Stimulated activated CD8-positive, alpha-beta memory T cell treated with anti-CD3 and anti-CD28 coated beads, Interleukin-4, amount 100 ng/mL, for 1 hour (primary cell): ENCODE results near the gene FASLG.
"Not testable (repeated sequence)": the region's sequence is repeated elsewhere in the genome, so short reads cannot be mapped to it uniquely, and the experiment has no call there.

Source experiments
- DNase-seq, 2 donors: peaks; one replicate each; pipeline ENCODE4 v3.0.0-alpha.2; 2020; ENCODE audit warnings: low read depth in 2 of 2, low spot score in 1 of 2

Gene FASLG, protein sequence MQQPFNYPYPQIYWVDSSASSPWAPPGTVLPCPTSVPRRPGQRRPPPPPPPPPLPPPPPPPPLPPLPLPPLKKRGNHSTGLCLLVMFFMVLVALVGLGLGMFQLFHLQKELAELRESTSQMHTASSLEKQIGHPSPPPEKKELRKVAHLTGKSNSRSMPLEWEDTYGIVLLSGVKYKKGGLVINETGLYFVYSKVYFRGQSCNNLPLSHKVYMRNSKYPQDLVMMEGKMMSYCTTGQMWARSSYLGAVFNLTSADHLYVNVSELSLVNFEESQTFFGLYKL

DNA sequence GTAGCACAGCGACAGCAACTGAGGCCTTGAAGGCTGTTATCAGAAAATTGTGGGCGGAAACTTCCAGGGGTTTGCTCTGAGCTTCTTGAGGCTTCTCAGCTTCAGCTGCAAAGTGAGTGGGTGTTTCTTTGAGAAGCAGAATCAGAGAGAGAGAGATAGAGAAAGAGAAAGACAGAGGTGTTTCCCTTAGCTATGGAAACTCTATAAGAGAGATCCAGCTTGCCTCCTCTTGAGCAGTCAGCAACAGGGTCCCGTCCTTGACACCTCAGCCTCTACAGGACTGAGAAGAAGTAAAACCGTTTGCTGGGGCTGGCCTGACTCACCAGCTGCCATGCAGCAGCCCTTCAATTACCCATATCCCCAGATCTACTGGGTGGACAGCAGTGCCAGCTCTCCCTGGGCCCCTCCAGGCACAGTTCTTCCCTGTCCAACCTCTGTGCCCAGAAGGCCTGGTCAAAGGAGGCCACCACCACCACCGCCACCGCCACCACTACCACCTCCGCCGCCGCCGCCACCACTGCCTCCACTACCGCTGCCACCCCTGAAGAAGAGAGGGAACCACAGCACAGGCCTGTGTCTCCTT lies at the start of gene FASLG:
Gene FASLG (plus strand): TSS at position 233 of the 583 bp plus-strand sequence. CDS start 99 bp downstream, at position 332.
- peak; percentile 26 to 37 for DNase-seq

DNA sequence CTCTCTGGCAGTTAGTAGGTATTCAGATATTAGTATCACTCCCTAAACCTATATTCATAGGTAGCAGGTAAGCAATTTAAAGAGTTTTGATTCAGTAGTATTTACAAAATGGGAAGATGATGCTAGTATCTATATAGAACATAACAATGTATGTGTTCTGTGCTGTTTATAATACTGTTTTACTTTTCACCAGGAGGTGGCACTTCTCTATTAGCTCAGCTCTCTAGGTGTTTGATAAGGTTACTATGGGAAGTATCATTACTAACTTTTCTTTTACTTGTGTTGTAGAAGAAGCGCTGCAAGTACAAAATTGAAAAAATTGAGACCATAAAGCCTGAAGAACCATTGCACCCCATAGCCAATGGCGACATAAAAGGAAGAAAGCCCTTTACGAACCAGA lies 49.4 kb upstream of the FASLG start:
- DNase-seq = no peak

DNA sequence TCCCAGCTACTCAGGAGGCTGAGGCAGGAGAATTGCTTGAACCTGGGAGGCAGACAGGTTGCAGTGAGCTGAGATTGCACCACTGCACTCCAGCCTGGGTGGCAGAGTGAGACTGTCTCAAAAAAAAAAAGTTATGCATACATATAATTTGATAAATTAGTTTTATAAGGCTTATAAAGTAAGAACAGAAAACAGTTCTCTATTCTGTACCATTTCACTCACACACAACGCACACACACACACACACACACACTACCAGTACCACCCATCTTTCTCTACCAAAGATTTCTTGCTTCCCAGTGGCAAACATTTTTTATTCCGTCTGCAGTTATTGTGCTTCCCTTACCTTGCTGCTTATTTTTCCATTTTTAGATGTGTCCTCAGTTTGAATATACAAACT lies 46.4 kb upstream of the FASLG start:
- no peak for DNase-seq

- no peak for DNase-seq
These were observed 45.6 kb upstream of the FASLG start for GRCh38 chr1:172613294-172613693.

GRCh38 chr1:172616195-172616594 lies 42.7 kb upstream of the FASLG start:
- no peak for DNase-seq

DNA sequence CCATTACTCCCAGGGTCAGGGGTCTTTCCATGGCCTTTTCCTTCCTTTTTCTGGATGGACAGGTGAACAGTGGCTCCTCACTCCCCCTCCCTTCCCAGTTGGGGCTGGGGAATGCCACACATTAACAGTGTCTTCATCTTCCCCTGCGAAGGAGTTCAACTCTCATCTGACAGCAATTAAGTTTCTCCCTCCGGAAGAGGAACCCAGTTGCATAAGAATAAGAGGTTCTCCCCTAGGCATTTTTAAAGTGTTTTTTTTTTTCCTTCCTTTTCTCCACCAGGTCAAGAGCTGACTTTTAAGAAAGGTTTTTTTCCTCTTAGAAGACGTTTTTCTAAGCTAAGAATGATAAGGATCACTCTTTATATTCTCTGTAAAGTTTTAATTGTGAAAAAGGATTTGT lies 42.3 kb upstream of the FASLG start:
- DNase-seq = no peak

DNA sequence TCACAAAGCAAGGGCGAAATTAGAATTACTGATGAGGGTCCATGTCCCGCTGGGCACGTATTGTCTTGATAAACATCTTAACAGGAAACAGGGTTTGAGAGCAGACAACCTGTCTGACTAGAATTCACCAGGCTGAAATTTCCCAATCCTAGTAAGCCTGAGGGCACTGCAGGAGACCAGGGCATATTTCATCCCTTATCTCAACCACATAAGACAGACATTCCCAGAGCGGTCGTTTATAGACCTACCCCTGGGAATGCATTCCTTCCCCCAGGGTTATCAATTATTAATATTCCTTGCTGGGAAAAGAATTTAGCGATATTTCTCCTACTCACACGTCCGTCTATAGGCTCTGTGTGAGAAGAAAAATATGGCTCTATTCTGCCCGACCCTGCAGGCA lies 38.3 kb upstream of the FASLG start:
- DNase-seq = not testable (repeated sequence)

GRCh38 chr1:172622541-172622940 lies 36.4 kb upstream of the FASLG start:
- DNase-seq = no peak

DNA sequence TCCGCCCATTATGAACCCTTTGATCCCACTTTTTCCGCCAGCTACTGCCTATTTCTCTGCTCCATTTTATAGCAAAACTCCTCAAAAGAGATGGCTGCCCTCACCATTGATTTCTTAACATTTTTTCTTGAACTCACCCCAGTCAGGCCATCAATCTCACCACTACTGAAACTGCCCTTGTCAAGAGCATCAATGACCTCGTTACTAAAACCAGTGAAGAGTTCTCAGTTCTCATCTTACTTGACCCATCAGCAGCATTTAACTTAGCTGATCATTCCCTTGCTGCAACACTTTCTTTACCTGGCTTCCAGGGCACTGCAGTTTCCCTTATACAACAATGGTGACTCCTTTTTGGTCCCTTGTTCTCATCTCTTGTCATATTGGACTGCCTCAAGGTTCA lies 35.2 kb upstream of the FASLG start:
- no peak for DNase-seq

DNA sequence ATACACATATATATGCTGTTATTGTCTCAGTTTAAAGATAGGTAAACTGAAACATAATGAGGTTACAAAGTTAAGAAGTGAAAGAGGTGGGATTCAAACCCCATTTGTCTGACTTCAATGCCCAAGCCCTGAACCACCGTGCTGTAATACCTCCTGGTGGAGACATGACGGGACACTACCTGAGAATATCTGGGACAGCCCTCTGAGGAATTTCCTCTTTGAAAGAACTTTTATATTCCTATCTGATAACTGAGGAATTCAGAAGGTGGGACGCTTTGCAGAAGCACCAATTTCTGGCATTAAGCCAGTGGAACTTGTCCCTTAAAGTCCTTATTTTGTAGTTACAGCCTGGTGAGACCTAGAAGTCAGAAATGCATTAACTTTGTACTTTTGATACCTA lies 32.1 kb upstream of the FASLG start:
- no peak for DNase-seq

GRCh38 chr1:172627702-172628101 lies 31.2 kb upstream of the FASLG start:
- no peak for DNase-seq

- no peak for DNase-seq
These were observed 30.5 kb upstream of the FASLG start for GRCh38 chr1:172628401-172628800.

DNA sequence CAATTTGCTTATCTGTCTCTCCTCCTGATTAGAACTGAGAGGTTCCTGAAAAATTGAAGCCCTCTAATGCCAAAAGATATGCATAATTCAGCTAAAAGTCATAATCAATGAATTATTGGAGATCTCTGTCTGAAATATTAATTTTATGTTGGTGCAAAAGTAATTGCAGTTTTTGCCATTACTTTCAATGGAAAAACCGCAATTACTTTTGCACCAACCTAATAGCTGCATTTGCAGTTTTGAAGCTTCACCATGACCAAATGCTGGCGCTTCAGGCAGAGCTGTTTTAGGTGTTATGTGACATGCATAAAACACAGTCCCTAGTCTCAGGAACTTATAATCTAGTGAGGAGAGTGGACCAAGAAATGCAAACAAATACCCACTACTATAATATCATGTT lies 29.7 kb upstream of the FASLG start:
- DNase-seq = no peak

DNA sequence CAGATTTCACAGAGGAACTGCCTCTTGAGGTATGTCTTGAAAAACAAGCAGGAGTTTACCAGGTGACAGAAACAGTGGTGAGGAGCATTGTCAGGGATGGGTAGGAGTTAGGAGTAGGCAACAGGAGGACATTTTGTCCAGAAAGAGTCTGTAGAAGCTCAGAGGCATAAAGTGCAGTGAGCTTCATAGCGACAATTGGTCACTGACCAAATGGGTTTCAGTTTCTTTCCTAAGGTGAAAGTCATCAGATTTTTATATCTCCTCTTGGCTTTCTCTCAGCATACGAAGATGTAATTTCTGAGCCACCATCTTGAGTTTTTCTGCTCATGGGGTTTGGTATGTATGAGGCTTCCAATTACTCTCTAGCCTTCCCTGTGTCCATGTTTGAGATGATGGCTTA lies 29.3 kb upstream of the FASLG start:
- DNase-seq = no peak

GRCh38 chr1:172630056-172630818 lies 28.7 kb upstream of the FASLG start:
- no peak for DNase-seq

DNA sequence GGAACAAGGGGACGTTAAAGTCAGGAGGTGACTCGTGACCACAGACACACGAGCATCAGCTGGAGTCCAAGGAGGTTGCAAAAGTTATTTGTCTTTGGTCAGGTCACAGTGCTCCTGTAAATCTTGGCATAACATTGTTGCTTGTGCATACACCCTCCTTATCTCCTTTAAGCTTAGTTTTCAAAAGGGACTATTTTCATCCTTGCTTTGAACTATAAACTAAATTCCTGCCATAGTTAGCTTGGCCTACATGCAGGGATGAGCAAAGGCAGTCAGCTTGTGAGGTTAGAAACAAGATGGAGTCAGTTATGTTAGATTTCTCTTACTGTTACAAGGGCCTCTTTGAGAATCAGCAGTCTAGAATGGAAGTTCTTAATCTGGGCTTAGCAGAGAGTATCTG lies 28.0 kb upstream of the FASLG start:
- no peak for DNase-seq

GRCh38 chr1:172637522-172637921 lies 21.4 kb upstream of the FASLG start:
- DNase-seq = no peak

GRCh38 chr1:172638249-172638648 lies 20.7 kb upstream of the FASLG start:
- DNase-seq = no peak

DNA sequence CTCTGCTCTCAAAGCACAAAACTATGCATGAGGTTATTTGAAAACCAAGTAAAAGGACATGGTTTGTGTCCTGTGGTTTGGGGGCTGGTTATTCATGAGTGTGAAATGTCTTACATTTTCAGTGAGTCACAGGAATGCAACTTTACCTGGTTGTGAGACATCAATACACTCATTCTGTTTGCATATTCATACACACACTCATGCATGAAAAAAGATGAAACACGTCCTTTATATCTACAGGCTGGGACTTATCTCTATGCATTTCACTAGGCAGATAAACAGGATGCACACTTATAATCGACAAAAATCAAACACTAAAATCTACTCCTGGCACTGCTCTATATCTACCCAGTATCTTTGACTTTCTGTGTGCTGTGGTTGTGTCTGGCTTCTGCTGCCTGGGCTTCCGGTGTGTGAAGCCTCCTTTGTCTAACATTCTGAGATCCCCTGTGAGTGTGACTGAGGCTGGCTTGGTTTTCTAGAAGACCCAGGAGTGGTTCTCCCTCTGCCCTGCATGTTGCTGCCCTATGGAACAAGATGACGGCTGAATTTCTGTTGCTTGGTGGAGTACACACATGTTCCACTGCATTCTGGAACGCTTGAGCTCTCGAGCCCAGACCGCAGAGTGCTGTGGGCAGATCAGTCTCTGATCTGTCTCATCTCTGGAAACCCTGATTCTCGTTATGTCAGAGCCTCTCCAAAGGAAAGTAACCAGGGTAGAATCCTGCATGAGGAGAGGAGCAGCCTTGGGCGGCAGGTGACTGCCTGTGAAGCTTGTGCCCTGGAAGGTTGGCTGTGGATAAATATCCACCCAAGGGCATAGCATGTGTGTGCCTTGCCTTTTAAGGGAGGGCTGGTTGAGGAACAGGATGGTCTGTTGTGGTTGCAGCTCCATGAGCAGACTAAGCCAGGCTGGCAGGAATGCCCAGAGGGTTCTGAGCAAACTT lies 19.7 kb upstream of the FASLG start:
- peak; percentile 28 to 56 for DNase-seq

DNA sequence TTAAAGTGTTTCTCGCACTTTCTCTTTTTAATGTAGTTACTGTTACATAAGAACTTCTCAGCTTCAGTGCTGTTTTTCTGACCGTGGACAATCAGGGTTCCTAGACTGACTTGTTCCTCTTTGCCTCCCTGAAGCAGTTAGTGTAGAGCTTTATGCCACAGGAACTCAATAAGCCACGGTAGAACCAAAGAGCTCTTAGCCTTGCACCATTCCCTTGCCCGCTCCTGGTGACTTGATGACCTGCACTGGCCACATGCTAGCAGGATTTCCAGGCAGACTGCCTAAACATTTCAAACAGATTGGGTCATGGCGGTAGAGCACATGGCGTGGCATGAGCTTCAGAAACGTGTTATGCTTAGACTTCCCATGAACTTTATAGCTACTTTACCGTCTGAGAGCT lies 18.8 kb upstream of the FASLG start:
- DNase-seq = no peak

GRCh38 chr1:172641492-172641891 lies 17.4 kb upstream of the FASLG start:
- no peak for DNase-seq
